Nephron (organoid): ENCODE measurements around the gene PRKAR1B.
A peak's percentile ranks its signal among the peaks of the same experiment; 100 is the strongest.
"Not testable (repeated sequence)": the region's sequence is repeated elsewhere in the genome, so short reads cannot be mapped to it uniquely, and the experiment has no call there.

ENCODE experiments used
- H3K27ac Mint-ChIP-seq, 3 experiments: 2 replicates each; pipeline ENCODE4 v1.8.0; 2020; ENCODE audit warnings: mixed read lengths in 3 of 3, mild to moderate bottlenecking in 2 of 3, moderate library complexity in 1 of 3
- H3K27me3 Mint-ChIP-seq: 2 replicates; pipeline ENCODE4 v1.8.0; 2021; ENCODE audit warnings: low read depth, mild to moderate bottlenecking, moderate library complexity, mixed read lengths
- H3K36me3 Mint-ChIP-seq: 2 replicates; pipeline ENCODE4 v1.8.0; 2020; ENCODE audit warnings: low read depth, mixed read lengths
- H3K4me1 Mint-ChIP-seq: 2 replicates; pipeline ENCODE4 v1.8.0; 2020; ENCODE audit warnings: mixed read lengths
- H3K4me3 Mint-ChIP-seq, 3 experiments: 2 replicates each; pipeline ENCODE4 v1.8.0; 2020; ENCODE audit warnings: mild to moderate bottlenecking in 3 of 3, mixed read lengths in 3 of 3, moderate library complexity in 2 of 3
- H3K9me3 Mint-ChIP-seq: 2 replicates; pipeline ENCODE4 v1.8.0; 2020; ENCODE audit warnings: mixed read lengths
- TF ChIP-seq, protein P1 (sequence below), 3 experiments: fragments of 200-600 bp; sonication (generic); IDR thresholded peaks; one replicate each; pipeline ENCODE4 v1.5.0; 2021; ENCODE audit warnings: antibody characterized with exemption in 3 of 3; ENCODE audit not compliant: unreplicated experiment in 3 of 3

The PRKAR1B gene

DNA sequence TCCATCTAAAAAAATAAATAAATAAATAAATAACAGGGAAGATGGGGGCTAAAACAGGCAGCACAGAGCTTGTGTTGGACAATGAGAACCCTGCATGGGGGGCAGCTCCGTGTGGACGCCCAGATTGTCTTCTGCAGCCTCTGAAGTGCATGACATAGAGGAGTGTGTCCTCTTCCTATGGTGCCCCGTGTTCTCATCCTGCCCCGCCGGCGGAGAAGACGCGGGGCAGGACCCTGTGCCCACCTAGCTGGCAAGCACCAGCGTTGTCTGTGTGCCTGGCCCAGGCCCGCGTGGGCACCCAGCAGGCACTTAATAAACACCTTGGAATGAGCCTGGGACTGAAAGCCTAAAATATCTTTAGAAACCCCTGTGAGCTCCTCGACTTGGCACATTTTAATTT is 89.3 kb downstream of the PRKAR1B start:
- TF ChIP-seq, protein P1, sequence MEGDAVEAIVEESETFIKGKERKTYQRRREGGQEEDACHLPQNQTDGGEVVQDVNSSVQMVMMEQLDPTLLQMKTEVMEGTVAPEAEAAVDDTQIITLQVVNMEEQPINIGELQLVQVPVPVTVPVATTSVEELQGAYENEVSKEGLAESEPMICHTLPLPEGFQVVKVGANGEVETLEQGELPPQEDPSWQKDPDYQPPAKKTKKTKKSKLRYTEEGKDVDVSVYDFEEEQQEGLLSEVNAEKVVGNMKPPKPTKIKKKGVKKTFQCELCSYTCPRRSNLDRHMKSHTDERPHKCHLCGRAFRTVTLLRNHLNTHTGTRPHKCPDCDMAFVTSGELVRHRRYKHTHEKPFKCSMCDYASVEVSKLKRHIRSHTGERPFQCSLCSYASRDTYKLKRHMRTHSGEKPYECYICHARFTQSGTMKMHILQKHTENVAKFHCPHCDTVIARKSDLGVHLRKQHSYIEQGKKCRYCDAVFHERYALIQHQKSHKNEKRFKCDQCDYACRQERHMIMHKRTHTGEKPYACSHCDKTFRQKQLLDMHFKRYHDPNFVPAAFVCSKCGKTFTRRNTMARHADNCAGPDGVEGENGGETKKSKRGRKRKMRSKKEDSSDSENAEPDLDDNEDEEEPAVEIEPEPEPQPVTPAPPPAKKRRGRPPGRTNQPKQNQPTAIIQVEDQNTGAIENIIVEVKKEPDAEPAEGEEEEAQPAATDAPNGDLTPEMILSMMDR (IDR thresholded peaks at IDR 0.05; ENCODE audit: unreplicated experiment in 3 of 3): no peak
- no peaks in the 10 kb centered on the region for H3K4me1 Mint-ChIP-seq

DNA sequence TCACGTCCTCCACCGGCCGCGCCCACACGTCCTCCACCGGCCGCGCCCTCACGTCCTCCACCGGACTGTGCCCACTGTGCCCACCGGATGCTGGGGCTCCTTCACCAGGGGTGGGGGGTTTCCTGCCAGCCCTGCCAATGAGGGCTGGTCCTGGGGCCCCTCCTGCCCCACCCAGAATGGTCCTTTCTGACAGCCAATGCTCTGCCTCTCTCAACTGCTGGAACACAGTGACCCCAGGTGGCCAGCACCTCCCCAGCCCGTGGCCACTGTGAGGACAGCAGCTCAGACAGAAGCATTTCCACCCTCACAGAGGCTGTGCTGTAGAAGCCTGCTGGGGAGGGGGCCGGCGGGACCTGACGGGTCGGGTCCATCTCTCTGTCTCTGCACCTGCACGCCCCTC is 90.7 kb downstream of the PRKAR1B start:
- Mint-ChIP-seq H3K27me3 (no peaks in the 10 kb centered on the region), H3K9me3 (peaks cover 2% of the 10 kb centered on the region), H3K27ac (no peak overlapping the region), H3K36me3 (peaks cover 8% of the 10 kb centered on the region), H3K4me3 (no peak overlapping the region), H3K4me1 (no peaks in the 10 kb centered on the region)
- TF ChIP-seq, protein P1 (IDR thresholded peaks at IDR 0.05; ENCODE audit: unreplicated experiment in 3 of 3): peak; percentile 14 to 39 (median 25)

More for the DNA sequence above, 89.3 kb downstream of the PRKAR1B start:
- Mint-ChIP-seq H3K9me3 (peaks cover 7% of the 10 kb centered on the region), H3K4me3 (no peak overlapping the region), H3K36me3 (peaks cover 9% of the 10 kb centered on the region), H3K27ac (no peak overlapping the region), H3K27me3 (peaks cover 3% of the 10 kb centered on the region)

DNA sequence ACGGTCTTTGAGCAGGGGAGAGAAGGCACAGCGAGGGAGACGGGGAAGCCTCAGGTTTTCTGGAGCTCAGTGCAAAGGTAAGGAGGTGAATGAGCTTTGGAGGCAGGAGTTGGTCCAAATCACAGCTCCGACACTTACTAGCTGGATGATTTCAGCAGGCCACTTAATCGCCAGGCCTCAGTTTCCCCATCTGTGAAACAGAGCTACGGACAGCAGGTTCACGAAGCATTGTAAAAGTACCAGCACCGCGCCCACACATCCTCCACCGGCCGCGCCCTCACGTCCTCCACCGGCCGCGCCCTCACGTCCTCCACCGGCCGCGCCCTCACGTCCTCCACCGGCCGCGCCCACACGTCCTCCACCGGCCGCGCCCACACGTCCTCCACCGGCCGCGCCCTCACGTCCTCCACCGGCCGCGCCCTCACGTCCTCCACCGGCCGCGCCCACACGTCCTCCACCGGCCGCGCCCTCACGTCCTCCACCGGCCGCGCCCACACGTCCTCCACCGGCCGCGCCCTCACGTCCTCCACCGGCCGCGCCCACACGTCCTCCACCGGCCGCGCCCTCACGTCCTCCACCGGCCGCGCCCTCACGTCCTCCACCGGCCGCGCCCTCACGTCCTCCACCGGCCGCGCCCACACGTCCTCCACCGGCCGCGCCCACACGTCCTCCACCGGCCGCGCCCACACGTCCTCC is 91.2 kb downstream of the PRKAR1B start:
- H3K27ac Mint-ChIP-seq, H3K4me1 Mint-ChIP-seq, H3K36me3 Mint-ChIP-seq, H3K4me3 Mint-ChIP-seq, H3K27me3 Mint-ChIP-seq, H3K9me3 Mint-ChIP-seq: not testable (repeated sequence)

DNA sequence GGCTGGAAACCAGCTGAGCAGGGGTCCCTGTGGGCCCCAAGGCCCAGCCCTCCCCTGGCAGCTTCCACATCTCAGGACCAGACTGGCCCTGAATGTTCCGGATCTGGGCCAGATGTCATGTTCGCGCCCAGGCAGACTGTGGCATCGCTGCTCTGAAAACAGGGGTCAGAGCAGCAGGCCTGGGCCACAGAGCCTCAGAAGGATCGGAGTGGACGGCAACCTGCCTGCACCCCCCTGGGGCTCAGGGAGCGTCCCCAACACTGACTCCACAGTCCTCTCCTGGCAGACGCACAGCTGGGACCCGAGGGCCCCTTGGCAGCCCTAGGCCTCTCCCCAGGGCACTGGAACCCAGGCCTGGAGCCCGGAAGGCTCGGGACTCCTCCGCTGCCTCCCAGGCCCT is 91.9 kb downstream of the PRKAR1B start:
- no peaks in the 10 kb centered on the region for H3K27me3 Mint-ChIP-seq
- no peak overlapping the region for H3K4me3 Mint-ChIP-seq
- TF ChIP-seq, protein P1 (IDR thresholded peaks at IDR 0.05; ENCODE audit: unreplicated experiment in 3 of 3): no peak

DNA sequence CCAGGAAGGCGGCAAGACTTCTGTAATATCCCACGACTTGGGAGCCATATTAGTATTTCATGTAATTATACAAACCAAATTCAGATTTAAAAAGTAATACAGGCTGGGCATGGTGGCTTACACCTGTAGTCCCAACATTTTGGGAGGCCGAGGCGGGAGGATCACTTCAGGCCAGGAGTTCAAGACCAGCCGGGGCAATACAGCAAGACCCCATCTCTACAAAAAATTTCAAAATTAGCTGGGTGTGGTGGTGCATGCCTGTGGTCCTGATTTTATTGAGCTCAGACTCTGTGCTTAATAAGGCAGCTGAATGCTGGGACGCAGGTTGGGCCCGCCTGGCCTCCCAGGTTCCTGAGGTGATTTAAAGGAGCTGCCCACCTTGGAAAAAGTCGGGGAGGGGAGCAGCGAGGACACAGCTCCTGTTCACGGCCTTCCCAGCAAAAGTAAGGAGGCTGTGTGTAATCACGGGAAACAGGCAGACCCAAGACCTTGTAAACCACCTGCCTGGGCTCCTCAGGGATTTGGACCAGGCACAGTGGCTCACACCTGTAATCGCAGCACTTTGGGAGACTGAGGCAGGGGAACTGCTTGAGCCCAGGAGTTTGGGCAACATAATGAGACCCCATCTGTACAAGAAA is 93.6 kb downstream of the PRKAR1B start:
- no peaks in the 10 kb centered on the region for H3K27me3 Mint-ChIP-seq
- no peaks in the 10 kb centered on the region for H3K4me1 Mint-ChIP-seq
- H3K9me3 Mint-ChIP-seq: no peaks in the 10 kb centered on the region
- no peak overlapping the region for H3K27ac Mint-ChIP-seq
- TF ChIP-seq, protein P1 (IDR thresholded peaks at IDR 0.05; ENCODE audit: unreplicated experiment in 3 of 3): no peak
- H3K36me3 Mint-ChIP-seq: no peaks in the 10 kb centered on the region
- H3K4me3 Mint-ChIP-seq: no peak overlapping the region

More for the DNA sequence above, 91.9 kb downstream of the PRKAR1B start:
- Mint-ChIP-seq H3K9me3 (no peaks in the 10 kb centered on the region), H3K36me3 (peaks cover 4% of the 10 kb centered on the region), H3K4me1 (no peaks in the 10 kb centered on the region), H3K27ac (no peak overlapping the region)

DNA sequence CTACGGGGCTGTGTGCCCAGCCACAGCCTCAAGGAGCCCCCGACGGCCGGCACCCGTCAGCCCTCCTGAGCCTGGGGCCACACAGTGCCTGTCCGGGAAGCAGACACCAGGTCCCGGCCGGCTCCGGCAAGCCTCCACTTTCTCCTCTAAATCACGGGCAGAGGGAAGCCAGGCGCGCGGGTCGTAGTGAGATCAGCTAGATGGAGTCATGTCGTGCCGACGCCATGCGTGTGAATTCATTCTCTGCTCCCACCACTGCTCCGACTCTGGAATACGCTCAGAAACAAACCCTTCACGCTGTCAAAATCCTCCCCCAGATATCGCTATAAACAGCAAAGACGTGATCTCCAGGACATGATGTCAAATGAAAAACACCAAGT is 94.3 kb downstream of the PRKAR1B start:
- TF ChIP-seq, protein P1 (IDR thresholded peaks at IDR 0.05; ENCODE audit: unreplicated experiment in 3 of 3): no peak
- H3K4me1 Mint-ChIP-seq: no peaks in the 10 kb centered on the region
- H3K4me3 Mint-ChIP-seq: no peak overlapping the region
- H3K36me3 Mint-ChIP-seq: no peaks in the 10 kb centered on the region
- no peak overlapping the region for H3K27ac Mint-ChIP-seq
- no peaks in the 10 kb centered on the region for H3K27me3 Mint-ChIP-seq
- H3K9me3 Mint-ChIP-seq: peaks cover 4% of the 10 kb centered on the region
